IMR-90 (cell line): ENCODE results near the gene DCLRE1A. TPM values are rescaled to one million over a fixed set of nuclear protein-coding genes. Genes with fewer than 3 reads are reported as not detected.

ENCODE experiments used
- ATAC-seq: fragments of 200-7000 bp; cut with Tn5 transposase; 2 replicates; pipeline ENCODE4 v1.9.1; 2020; ENCODE audit warnings: low read depth, mild to moderate bottlenecking, moderate library complexity
- BruUV-seq: library from RNA; stranded (reverse); fragments of 400-500 nt; replicated peaks from 2 replicates; lab custom pipeline; 2021; lab: Mats Ljungman, UMichigan
- CTCF ChIA-PET: fragments of 300-600 bp; formaldehyde crosslinking; extraction: SDS; loops from one replicate; lab custom pipeline; 2021; ENCODE audit warnings: antibody characterized with exemption; lab: Yijun Ruan, JAX
- POLR2A ChIA-PET: fragments of 300-600 bp; sonication (Branson Sonifier 250); formaldehyde crosslinking; loops from one replicate; lab custom pipeline; 2022; ENCODE audit warnings: antibody characterized with exemption; ENCODE audit not compliant: unreplicated experiment; lab: Charles Lee
- DNase-seq: peaks from one replicate; pipeline ENCODE4 v3.0.0; 2013
- H2AFZ ChIP-seq: replicated peaks from 2 replicates; pipeline ENCODE3; 2013; ENCODE audit warnings: low read length, mild to moderate bottlenecking; ENCODE audit not compliant: poor library complexity
- H2AK5ac ChIP-seq: 2 replicates; pipeline ENCODE4 v1.6.1; 2013; ENCODE audit warnings: low read depth, low read length, inconsistent platforms
- H2AK9ac ChIP-seq: replicated peaks from 2 replicates; pipeline ENCODE3; 2013; ENCODE audit warnings: mild to moderate bottlenecking, low read depth, low read length, moderate library complexity; ENCODE audit not compliant: poor library complexity
- H2BK120ac ChIP-seq: 2 replicates; pipeline ENCODE4 v1.6.1; 2013; ENCODE audit warnings: low read depth, low read length, inconsistent platforms
- H2BK15ac ChIP-seq: 3 replicates; pipeline ENCODE4 v1.6.1; 2013; ENCODE audit warnings: low read depth, low read length, inconsistent platforms
- H2BK20ac ChIP-seq: 2 replicates; pipeline ENCODE4 v1.6.1; 2013; ENCODE audit warnings: low read depth, mild to moderate bottlenecking, inconsistent platforms, low read length, moderate library complexity
- H2BK5ac ChIP-seq: 2 replicates; pipeline ENCODE4 v1.6.1; 2013; ENCODE audit warnings: mild to moderate bottlenecking, low read depth, low read length, inconsistent platforms; ENCODE audit not compliant: poor library complexity, severe bottlenecking
- H3K14ac ChIP-seq: replicated peaks from 2 replicates; pipeline ENCODE4 v1.6.1; 2013; ENCODE audit warnings: low read depth, low read length, inconsistent platforms
- H3K18ac ChIP-seq: 2 replicates; pipeline ENCODE4 v1.6.1; 2013; ENCODE audit warnings: low read depth, low read length, control low read depth
- H3K23ac ChIP-seq: 2 replicates; pipeline ENCODE4 v1.6.1; 2013; ENCODE audit warnings: low read depth, low read length, inconsistent platforms
- H3K27ac ChIP-seq: 2 replicates; pipeline ENCODE4 v1.5.1; 2013; ENCODE audit warnings: mild to moderate bottlenecking, control low read depth, low read length; ENCODE audit not compliant: insufficient read depth
- H3K27me3 ChIP-seq: 2 replicates; pipeline ENCODE4 v1.6.1; 2013; ENCODE audit warnings: low read length; ENCODE audit not compliant: control insufficient read depth, insufficient read depth
- H3K36me3 ChIP-seq: 2 replicates; pipeline ENCODE4 v1.6.1; 2013; ENCODE audit warnings: low read length, mixed read lengths; ENCODE audit not compliant: control insufficient read depth, insufficient read depth
- H3K4ac ChIP-seq: 2 replicates; pipeline ENCODE4 v1.6.1; 2013; ENCODE audit warnings: low read depth, low read length, inconsistent platforms
- H3K4me1 ChIP-seq: 2 replicates; pipeline ENCODE4 v1.6.1; 2013; ENCODE audit warnings: low read length, mixed read lengths; ENCODE audit not compliant: control insufficient read depth, insufficient read depth
- H3K4me2 ChIP-seq: 2 replicates; pipeline ENCODE4 v1.6.1; 2013; ENCODE audit warnings: low read depth, mild to moderate bottlenecking, control low read depth, low read length, moderate library complexity
- H3K4me3 ChIP-seq: 2 replicates; pipeline ENCODE4 v1.5.1; 2013; ENCODE audit warnings: low read depth, mild to moderate bottlenecking, control low read depth, low read length, moderate library complexity; ENCODE audit not compliant: insufficient read depth
- H3K56ac ChIP-seq: 2 replicates; pipeline ENCODE4 v1.6.1; 2013; ENCODE audit warnings: low read length, inconsistent platforms; ENCODE audit not compliant: insufficient read depth; ENCODE audit errors: extremely low read depth
- H3K79me1 ChIP-seq, 2 experiments: 2 replicates each; pipeline ENCODE4 v1.6.1; 2013; ENCODE audit warnings: low read length in 2 of 2, inconsistent platforms in 1 of 2, low read depth in 1 of 2
- H3K9ac ChIP-seq: 2 replicates; pipeline ENCODE4 v1.6.1; 2013; ENCODE audit warnings: low read depth, low read length, control low read depth
- H3K9me1 ChIP-seq: 2 replicates; pipeline ENCODE4 v1.6.1; 2013; ENCODE audit warnings: low read length, inconsistent platforms; ENCODE audit not compliant: insufficient read depth
- H3K9me3 ChIP-seq: 2 replicates; pipeline ENCODE4 v1.6.1; 2013; ENCODE audit warnings: low read length; ENCODE audit not compliant: control insufficient read depth, insufficient read depth
- H4K20me1 ChIP-seq: 2 replicates; pipeline ENCODE4 v1.6.1; 2013; ENCODE audit warnings: low read length, inconsistent platforms; ENCODE audit not compliant: insufficient read depth
- H4K5ac ChIP-seq: 2 replicates; pipeline ENCODE4 v1.6.1; 2013; ENCODE audit warnings: mild to moderate bottlenecking, low read depth, low read length, control low read depth
- H4K8ac ChIP-seq, 2 experiments: 2 replicates each; pipeline ENCODE4 v1.6.1; 2013; ENCODE audit warnings: low read depth in 2 of 2, low read length in 2 of 2, control low read depth in 1 of 2, inconsistent platforms in 1 of 2
- H4K91ac ChIP-seq: 2 replicates; pipeline ENCODE4 v1.6.1; 2013; ENCODE audit warnings: low read depth, low read length, inconsistent platforms; ENCODE audit not compliant: insufficient read depth
- BHLHE40 ChIP-seq: fragments of 150-350 bp; IDR thresholded peaks from 2 replicates; pipeline ENCODE4 v1.6.1; 2016; ENCODE audit warnings: mild to moderate bottlenecking, low read depth, low read length
- CEBPB ChIP-seq: IDR thresholded peaks from 2 replicates; pipeline ENCODE4 v1.6.1; 2012; ENCODE audit warnings: low read depth, low read length, improper control_type of control experiment
- CHD1 ChIP-seq: IDR thresholded peaks from 2 replicates; pipeline ENCODE4 v1.6.1; 2012; ENCODE audit warnings: low read depth, low read length, improper control_type of control experiment
- FOS ChIP-seq: fragments of 150-350 bp; IDR thresholded peaks from 2 replicates; pipeline ENCODE4 v1.6.1; 2016; ENCODE audit warnings: low read depth, low read length
- MAFK ChIP-seq: IDR thresholded peaks from 2 replicates; pipeline ENCODE4 v1.6.1; 2012; ENCODE audit warnings: low read depth, low read length, improper control_type of control experiment
- MAZ ChIP-seq: IDR thresholded peaks from 2 replicates; pipeline ENCODE4 v1.6.1; 2012; ENCODE audit warnings: low read depth, mild to moderate bottlenecking, low read length, improper control_type of control experiment, moderate library complexity, borderline replicate concordance
- MXI1 ChIP-seq: IDR thresholded peaks from 2 replicates; pipeline ENCODE4 v1.6.1; 2012; ENCODE audit warnings: low read depth, mild to moderate bottlenecking, low read length, moderate library complexity, borderline replicate concordance
- POLR2A ChIP-seq: IDR thresholded peaks from 2 replicates; pipeline ENCODE4 v1.6.1; 2012; ENCODE audit warnings: mild to moderate bottlenecking, low read depth, low read length
- RCOR1 ChIP-seq: IDR thresholded peaks from 2 replicates; pipeline ENCODE4 v1.6.1; 2012; ENCODE audit warnings: mild to moderate bottlenecking, low read length, improper control_type of control experiment; ENCODE audit not compliant: insufficient replicate concordance
- RFX5 ChIP-seq: IDR thresholded peaks from 2 replicates; pipeline ENCODE4 v1.8.0; 2012; ENCODE audit warnings: low read depth, mild to moderate bottlenecking, low read length, moderate library complexity
- SMC3 ChIP-seq: fragments of 150-350 bp; IDR thresholded peaks from 2 replicates; pipeline ENCODE4 v1.6.1; 2016; ENCODE audit warnings: low read depth, mild to moderate bottlenecking, antibody characterized with exemption, low read length, moderate library complexity
- WGBS, 2 experiments: methylation state at CpG; one replicate each; pipeline versions ENCODE4 v1.1.5 to v1.1.7; 2013; ENCODE audit warnings: missing lambda C conversion rate in 2 of 2; ENCODE audit not compliant: insufficient read length in 1 of 2; ENCODE audit errors: extremely low coverage in 2 of 2; 5-methylcytosine and 5-hydroxymethylcytosine counted together
- dilution Hi-C: fragments of 300-500 bp; cut with HindIII; formaldehyde crosslinking; loops from one replicate; pipeline ENCODE4 v1.14.3; 2018; ENCODE audit warnings: low sequenced_read_pairs; ENCODE audit not compliant: unreplicated experiment
- in situ Hi-C: fragments of 300-500 bp; cut with MboI; formaldehyde crosslinking; loops from 3 replicates; pipeline ENCODE4 v1.14.3; 2019; ENCODE audit warnings: low sequenced_read_pairs, inconsistent platforms, mixed read lengths
- intact Hi-C: fragments of 100-400 bp; cut with micrococcal nuclease; formaldehyde crosslinking; loops from 2 replicates; pipeline ENCODE4 v1.10.0; 2022
- polyA plus RNA-seq, 3 experiments: library from polyadenylated mRNA; depleted of rRNA; stranded (reverse); fragments of >200 nt; gene quantifications; 2 replicates each; pipeline ENCODE4 v1.2.3, GENCODE V29; 2012; ENCODE audit warnings: low replicate concordance in 1 of 3
- total RNA-seq: library from RNA; depleted of rRNA; stranded (reverse); fragments of >200 nt; gene quantifications from 2 replicates; pipeline ENCODE4 v1.2.3, GENCODE V29; 2012
- TF ChIP-seq, protein P1 (sequence below): fragments of 150-350 bp; IDR thresholded peaks from 2 replicates; pipeline ENCODE4 v1.6.1; 2016; ENCODE audit warnings: low read depth, mild to moderate bottlenecking, low read length, moderate library complexity, borderline replicate concordance
- TF ChIP-seq, protein P2 (sequence below): conservative IDR thresholded peaks from 2 replicates; pipeline ENCODE4 v1.5.1; 2012; ENCODE audit warnings: mild to moderate bottlenecking, low read depth, low read length, improper control_type of control experiment

DCLRE1A gene
- total and polyA plus RNA-seq, 2 of the 4 experiments (the other 2 are of a cell fraction): 3.1 to 6.3 TPM

GRCh38 chr10:113819989-113820388 lies 33.9 kb downstream of the DCLRE1A start:
- H2BK15ac ChIP-seq: no peak overlapping the region
- H3K9me1 ChIP-seq: no peaks in the 10 kb centered on the region
- ChIA-PET CTCF (interaction anchor here (0.7 kb wide), 1 partner anchor 222 kb away, joined by 3 read pairs; no protein-coding TSS in a partner anchor), POLR2A (no interaction called here)
- H3K4me1 ChIP-seq: no peaks in the 10 kb centered on the region
- H2BK120ac ChIP-seq: no peak overlapping the region
- H4K91ac ChIP-seq: no peak overlapping the region
- H2AFZ ChIP-seq: no peak overlapping the region
- intact Hi-C loops: no loop called here
- TF ChIP-seq, protein P1, sequence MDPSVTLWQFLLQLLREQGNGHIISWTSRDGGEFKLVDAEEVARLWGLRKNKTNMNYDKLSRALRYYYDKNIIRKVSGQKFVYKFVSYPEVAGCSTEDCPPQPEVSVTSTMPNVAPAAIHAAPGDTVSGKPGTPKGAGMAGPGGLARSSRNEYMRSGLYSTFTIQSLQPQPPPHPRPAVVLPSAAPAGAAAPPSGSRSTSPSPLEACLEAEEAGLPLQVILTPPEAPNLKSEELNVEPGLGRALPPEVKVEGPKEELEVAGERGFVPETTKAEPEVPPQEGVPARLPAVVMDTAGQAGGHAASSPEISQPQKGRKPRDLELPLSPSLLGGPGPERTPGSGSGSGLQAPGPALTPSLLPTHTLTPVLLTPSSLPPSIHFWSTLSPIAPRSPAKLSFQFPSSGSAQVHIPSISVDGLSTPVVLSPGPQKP: no peak
- TF ChIP-seq MAZ: no peak
- TF ChIP-seq MXI1: no peak
- no peak for TF ChIP-seq MAFK
- TF ChIP-seq POLR2A: no peak
- TF ChIP-seq SMC3: no peak
- no peak for TF ChIP-seq CEBPB
- TF ChIP-seq FOS: no peak
- TF ChIP-seq, protein P2, sequence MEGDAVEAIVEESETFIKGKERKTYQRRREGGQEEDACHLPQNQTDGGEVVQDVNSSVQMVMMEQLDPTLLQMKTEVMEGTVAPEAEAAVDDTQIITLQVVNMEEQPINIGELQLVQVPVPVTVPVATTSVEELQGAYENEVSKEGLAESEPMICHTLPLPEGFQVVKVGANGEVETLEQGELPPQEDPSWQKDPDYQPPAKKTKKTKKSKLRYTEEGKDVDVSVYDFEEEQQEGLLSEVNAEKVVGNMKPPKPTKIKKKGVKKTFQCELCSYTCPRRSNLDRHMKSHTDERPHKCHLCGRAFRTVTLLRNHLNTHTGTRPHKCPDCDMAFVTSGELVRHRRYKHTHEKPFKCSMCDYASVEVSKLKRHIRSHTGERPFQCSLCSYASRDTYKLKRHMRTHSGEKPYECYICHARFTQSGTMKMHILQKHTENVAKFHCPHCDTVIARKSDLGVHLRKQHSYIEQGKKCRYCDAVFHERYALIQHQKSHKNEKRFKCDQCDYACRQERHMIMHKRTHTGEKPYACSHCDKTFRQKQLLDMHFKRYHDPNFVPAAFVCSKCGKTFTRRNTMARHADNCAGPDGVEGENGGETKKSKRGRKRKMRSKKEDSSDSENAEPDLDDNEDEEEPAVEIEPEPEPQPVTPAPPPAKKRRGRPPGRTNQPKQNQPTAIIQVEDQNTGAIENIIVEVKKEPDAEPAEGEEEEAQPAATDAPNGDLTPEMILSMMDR: no peak
- no peak for TF ChIP-seq BHLHE40
- TF ChIP-seq RFX5: no peak
- TF ChIP-seq RCOR1: no peak
- TF ChIP-seq CHD1: no peak
- H3K4ac ChIP-seq: no peak overlapping the region
- H3K23ac ChIP-seq: no peak overlapping the region
- H2AK9ac ChIP-seq: no peak overlapping the region
- peaks cover 9% of the 10 kb centered on the region for H3K27me3 ChIP-seq
- H4K8ac ChIP-seq: no peak overlapping the region
- in situ Hi-C loops: no loop called here
- H3K4me2 ChIP-seq: no peak overlapping the region
- no peaks in the 10 kb centered on the region for H3K36me3 ChIP-seq
- H2AK5ac ChIP-seq: no peak overlapping the region
- H3K4me3 ChIP-seq: no peak overlapping the region
- no peaks in the 10 kb centered on the region for H3K79me1 ChIP-seq
- dilution Hi-C loops: no loop called here
- no peak overlapping the region for H3K56ac ChIP-seq
- H4K20me1 ChIP-seq: no peaks in the 10 kb centered on the region
- no peak overlapping the region for H3K9ac ChIP-seq
- WGBS, 2 experiments: no CpG with 5 or more reads among the region's 4 CpGs
- H3K14ac ChIP-seq: no peak overlapping the region
- no peak overlapping the region for H2BK5ac ChIP-seq
- no peaks in the 10 kb centered on the region for H3K9me3 ChIP-seq
- DNase-seq: no peak
- H2BK20ac ChIP-seq: no peak overlapping the region
- no peak for ATAC-seq
- H4K5ac ChIP-seq: no peak overlapping the region
- H3K27ac ChIP-seq: no peak overlapping the region
- BruUV-seq: no TSS peak
- H3K18ac ChIP-seq: no peak overlapping the region
